ENCODE data around the gene RAET1L. TPM values are rescaled to one million over a fixed set of nuclear protein-coding genes. Genes with fewer than 3 reads are reported as not detected.

The RAET1L gene
- total RNA-seq (2022; extraction: Qiagen RNA extraction; ENCODE audit: low read depth): 0.43 to 0.93 TPM (median 0.63 TPM) in 5 replicates

GRCh38 chr6:150025201-150025917 lies at the start of gene RAET1L:
Gene RAET1L, minus strand, starts transcription at chr6:150025532. Its CDS starts 61 bp downstream, at chr6:150025471.

DNA sequence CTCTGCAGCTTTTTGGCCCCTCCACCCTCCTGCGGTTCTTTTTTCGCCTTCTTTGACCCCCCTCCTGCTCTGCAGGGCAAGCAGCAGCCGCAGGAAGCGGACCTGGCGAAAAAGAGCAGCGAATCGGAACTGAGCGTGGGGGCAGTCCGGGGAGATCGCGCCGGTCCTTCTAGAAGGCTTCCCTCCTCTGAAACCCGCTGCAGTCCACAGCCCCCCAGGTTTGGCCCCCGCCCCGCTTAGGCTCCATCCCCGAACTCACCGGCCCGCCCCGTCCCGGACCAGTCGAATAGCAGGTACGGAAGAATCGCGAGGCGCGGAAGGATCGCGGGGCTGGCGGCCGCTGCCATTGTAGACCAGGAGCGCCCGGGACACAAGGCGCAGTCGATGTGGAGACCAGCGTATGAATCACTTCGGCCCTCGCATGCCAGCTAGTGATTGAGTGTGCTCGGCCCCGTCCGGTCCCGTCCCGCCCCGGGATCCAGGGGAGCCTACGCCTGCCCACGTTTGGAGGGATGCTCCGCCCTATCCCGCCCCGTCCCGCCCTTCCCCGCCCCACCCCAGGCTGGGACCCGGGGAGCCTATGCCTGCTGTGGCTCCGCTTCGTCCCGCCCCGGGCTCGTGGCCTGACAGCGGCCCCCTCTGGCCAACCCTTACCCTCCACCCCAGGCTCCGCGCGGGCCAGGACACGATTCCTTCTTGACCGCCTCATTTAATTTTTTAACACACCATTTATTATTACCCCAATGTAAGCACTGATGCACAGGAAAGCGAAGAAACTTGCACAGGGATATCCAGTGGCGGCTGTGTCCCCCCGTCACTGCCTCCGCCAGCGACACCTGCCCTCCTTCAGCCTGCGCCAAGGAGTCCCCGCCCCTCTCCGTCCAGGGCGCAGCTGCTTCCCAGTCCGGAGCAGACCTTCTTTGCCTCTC lies 43.7 kb upstream of the RAET1L start, which contains the start of gene ULBP3:
TSS of gene ULBP3 (minus strand) at position 402 of the 929 bp plus-strand sequence. CDS start at position 347, 55 bp downstream.

Other genes starting within 250 kb of the RAET1L start
- 27.5 to 39.7 TPM (median 36.2 TPM) in 5 replicates for gene LRP11, start 161.2 kb downstream of the RAET1L start, total RNA-seq (2022; extraction: Qiagen RNA extraction; ENCODE audit: low read depth)
- gene RAET1E, start 127.4 kb downstream of the RAET1L start, total RNA-seq (2022; extraction: Qiagen RNA extraction; ENCODE audit: low read depth): 1.8 to 3.8 TPM (median 3.2 TPM) in 5 replicates
- gene RAET1G, start 102.4 kb downstream of the RAET1L start, total RNA-seq (2022; extraction: Qiagen RNA extraction; ENCODE audit: low read depth): 7.4 to 12.3 TPM (median 9.8 TPM) in 5 replicates
- 2.1 to 4.2 TPM (median 3.6 TPM) in 5 replicates for gene ULBP2, start 83.5 kb downstream of the RAET1L start, total RNA-seq (2022; extraction: Qiagen RNA extraction; ENCODE audit: low read depth)
- gene ULBP1, start 61.6 kb downstream of the RAET1L start, total RNA-seq (2022; extraction: Qiagen RNA extraction; ENCODE audit: low read depth): 0.53 to 0.99 TPM (median 0.79 TPM) in 5 replicates
- 2.9 to 4.6 TPM (median 3.7 TPM) in 5 replicates for gene ULBP3, start 43.6 kb upstream of the RAET1L start, total RNA-seq (2022; extraction: Qiagen RNA extraction; ENCODE audit: low read depth)
- 1.5 to 1.9 TPM (median 1.6 TPM) in 5 replicates for gene PPP1R14C, start 117.5 kb upstream of the RAET1L start, total RNA-seq (2022; extraction: Qiagen RNA extraction; ENCODE audit: low read depth)